Measurements from ENCODE around the gene YDJC.
A peak's percentile ranks its signal among the peaks of the same experiment; 100 is the strongest.
"Not testable (repeated sequence)": the region's sequence is repeated elsewhere in the genome, so short reads cannot be mapped to it uniquely, and the experiment has no call there.

YDJC gene

GRCh38 chr22:21629255-21630149 is at the start of gene YDJC:
Gene YDJC, minus strand, starts transcription at chr22:21630022. Its CDS starts 8 bp downstream, at chr22:21630014.
- peak; percentile 97 for DNase-seq

- no peak for DNase-seq
Measured at GRCh38 chr22:21679383-21679782, 49.6 kb upstream of the YDJC start.

GRCh38 chr22:21678842-21679241 is 49.0 kb upstream of the YDJC start:
- not testable (repeated sequence) for DNase-seq

GRCh38 chr22:21677606-21678443 is 48.0 kb upstream of the YDJC start:
- no peak for DNase-seq

- DNase-seq = no peak
Measured at GRCh38 chr22:21674638-21675245, 44.9 kb upstream of the YDJC start.

- DNase-seq = no peak
Measured at GRCh38 chr22:21673534-21674321, 43.9 kb upstream of the YDJC start.

- DNase-seq = no peak
Measured at GRCh38 chr22:21672107-21672629, 42.3 kb upstream of the YDJC start.

- no peak for DNase-seq
Measured at GRCh38 chr22:21669026-21669425, 39.2 kb upstream of the YDJC start.

GRCh38 chr22:21666786-21667185 is 37.0 kb upstream of the YDJC start:
- DNase-seq = no peak

GRCh38 chr22:21665047-21665851 is 35.4 kb upstream of the YDJC start:
- no peak for DNase-seq

- no peak for DNase-seq
Measured at GRCh38 chr22:21663738-21664137, 33.9 kb upstream of the YDJC start.

- DNase-seq = no peak
Measured at GRCh38 chr22:21661991-21662390, 32.2 kb upstream of the YDJC start.

- no peak for DNase-seq
Measured at GRCh38 chr22:21660904-21661303, 31.1 kb upstream of the YDJC start.

GRCh38 chr22:21659864-21660525 is 30.2 kb upstream of the YDJC start:
- no peak for DNase-seq

GRCh38 chr22:21657360-21658032 is 27.7 kb upstream of the YDJC start:
- DNase-seq = peak; percentile 86

GRCh38 chr22:21657020-21657359 is 27.2 kb upstream of the YDJC start:
- DNase-seq = peak; percentile 29

- DNase-seq = no peak
Measured at GRCh38 chr22:21652547-21653545, 23.0 kb upstream of the YDJC start.

- peak; percentile 93 for DNase-seq
Measured at GRCh38 chr22:21652010-21652546, 22.3 kb upstream of the YDJC start.

- no peak for DNase-seq
Measured at GRCh38 chr22:21651521-21652009, 21.7 kb upstream of the YDJC start.

All from stimulated activated CD8-positive, alpha-beta memory T cell treated with anti-CD3 and anti-CD28 coated beads, Interleukin-4, amount 100 ng/mL, for 48 hours (primary cell).